GM23338 (cell line): ENCODE data around the gene EIF2AK3. TPM values are rescaled to one million over a fixed set of nuclear protein-coding genes. Genes with fewer than 3 reads are reported as not detected.

Experiments used
- ATAC-seq: fragments of 200-7000 bp; cut with Tn5 transposase; 3 replicates; pipeline ENCODE4 v1.9.1; 2020
- DNase-seq: peaks from one replicate; pipeline ENCODE4 v3.0.0-alpha.2; 2015; ENCODE audit warnings: low spot score
- H2AFZ ChIP-seq: fragments of 200-600 bp; sonication (generic); 2 replicates; pipeline ENCODE4 v1.8.0; 2016; ENCODE audit warnings: antibody characterized with exemption, mild to moderate bottlenecking, moderate library complexity
- H3F3A ChIP-seq: fragments of 200-600 bp; sonication (generic); replicated peaks from 2 replicates; pipeline ENCODE4 v1.8.0; 2017; ENCODE audit warnings: antibody characterized with exemption, mixed run types, low read depth
- H3K27ac ChIP-seq: fragments of 200-600 bp; sonication (generic); 2 replicates; pipeline ENCODE4 v1.6.1; 2016; ENCODE audit warnings: low read depth
- H3K27me3 ChIP-seq: fragments of 200-600 bp; sonication (generic); 2 replicates; pipeline ENCODE4 v1.8.0; 2016; ENCODE audit warnings: mild to moderate bottlenecking, mixed run types, moderate library complexity; ENCODE audit not compliant: insufficient read depth
- H3K36me3 ChIP-seq: fragments of 200-600 bp; sonication (generic); 2 replicates; pipeline ENCODE4 v1.8.0; 2016; ENCODE audit warnings: mild to moderate bottlenecking; ENCODE audit not compliant: insufficient read depth
- H3K4me1 ChIP-seq: fragments of 200-600 bp; sonication (generic); 2 replicates; pipeline ENCODE4 v1.8.0; 2016; ENCODE audit warnings: mild to moderate bottlenecking, moderate library complexity; ENCODE audit not compliant: insufficient read depth
- H3K4me2 ChIP-seq: fragments of 200-600 bp; sonication (generic); 2 replicates; pipeline ENCODE4 v1.7.1; 2017; ENCODE audit warnings: mixed run types
- H3K4me3 ChIP-seq: fragments of 200-600 bp; sonication (generic); 2 replicates; pipeline ENCODE4 v1.6.1; 2016; ENCODE audit warnings: mixed run types
- H3K79me2 ChIP-seq: fragments of 200-600 bp; sonication (generic); replicated peaks from 2 replicates; pipeline ENCODE4 v1.8.0; 2017; ENCODE audit warnings: mild to moderate bottlenecking; ENCODE audit not compliant: insufficient read depth
- H3K9me2 ChIP-seq: fragments of 200-600 bp; sonication (generic); 2 replicates; pipeline ENCODE4 v1.8.0; 2017; ENCODE audit not compliant: insufficient read depth
- H4K20me1 ChIP-seq: fragments of 200-600 bp; sonication (generic); replicated peaks from 2 replicates; pipeline ENCODE4 v1.8.0; 2017; ENCODE audit warnings: mild to moderate bottlenecking; ENCODE audit not compliant: insufficient read depth
- H3K27ac Mint-ChIP-seq: 2 replicates; pipeline ENCODE4 v1.8.0; 2020; ENCODE audit warnings: inconsistent platforms, mild to moderate bottlenecking, moderate library complexity, mixed read lengths
- H3K27me3 Mint-ChIP-seq: 3 replicates; pipeline ENCODE4 v1.8.0; 2022; ENCODE audit warnings: low read depth, mild to moderate bottlenecking, moderate library complexity, mixed read lengths, inconsistent platforms; ENCODE audit not compliant: insufficient read depth, poor library complexity
- H3K36me3 Mint-ChIP-seq: 3 replicates; pipeline ENCODE4 v1.8.0; 2021; ENCODE audit warnings: low read depth, mild to moderate bottlenecking, inconsistent platforms, moderate library complexity, mixed read lengths
- H3K4me1 Mint-ChIP-seq: 3 replicates; pipeline ENCODE4 v1.8.0; 2020; ENCODE audit warnings: mild to moderate bottlenecking, inconsistent platforms, mixed read lengths
- H3K4me3 Mint-ChIP-seq: 3 replicates; pipeline ENCODE4 v1.8.0; 2021; ENCODE audit warnings: moderate library complexity, mild to moderate bottlenecking, inconsistent platforms, mixed read lengths
- H3K9me3 Mint-ChIP-seq: 3 replicates; pipeline ENCODE4 v1.8.0; 2020; ENCODE audit warnings: moderate library complexity, mild to moderate bottlenecking, inconsistent platforms, mixed read lengths
- CREB1 ChIP-seq: fragments of 250-450 bp; sonication (Bioruptor Pico); IDR thresholded peaks from 2 replicates; pipeline ENCODE4 v1.5.0; 2020; ENCODE audit warnings: low read depth, mild to moderate bottlenecking, moderate library complexity
- CTCF ChIP-seq, 2 experiments: fragments of 200-600 bp in 1 of 2; sonication (generic) in 1 of 2; conservative IDR thresholded peaks; 2 replicates each; pipeline versions ENCODE4 v1.5.1 to v1.6.1; 2016 to 2017; ENCODE audit warnings: antibody characterized with exemption in 2 of 2, low read depth in 2 of 2, mild to moderate bottlenecking in 2 of 2, moderate library complexity in 1 of 2
- ETS1 ChIP-seq: IDR thresholded peaks from 2 replicates; pipeline ENCODE4 v1.6.1; 2016; ENCODE audit warnings: antibody characterized with exemption
- EZH2 ChIP-seq: fragments of 200-600 bp; sonication (generic); IDR thresholded peaks from one replicate; pipeline ENCODE4 v1.8.0; 2017; ENCODE audit warnings: antibody characterized with exemption, mild to moderate bottlenecking, low read depth; ENCODE audit not compliant: unreplicated experiment
- EZH2phosphoT487 ChIP-seq: fragments of 200-600 bp; sonication (generic); IDR thresholded peaks from one replicate; pipeline ENCODE4 v1.8.1; 2018; ENCODE audit warnings: antibody characterized with exemption; ENCODE audit not compliant: unreplicated experiment
- NANOG ChIP-seq: IDR thresholded peaks from 2 replicates; pipeline ENCODE4 v1.6.1; 2016; ENCODE audit warnings: antibody characterized with exemption, borderline replicate concordance
- POLR2AphosphoS5 ChIP-seq: IDR thresholded peaks from 2 replicates; pipeline ENCODE4 v1.6.1; 2016; ENCODE audit warnings: antibody characterized with exemption, low read depth
- REST ChIP-seq: IDR thresholded peaks from one replicate; pipeline ENCODE4 v1.6.1; 2018; ENCODE audit warnings: antibody characterized with exemption; ENCODE audit not compliant: unreplicated experiment
- ZNF114 ChIP-seq: fragments of 250-450 bp; sonication (Bioruptor Pico); IDR thresholded peaks from 2 replicates; pipeline ENCODE4 v1.5.0; 2020; ENCODE audit warnings: mild to moderate bottlenecking, moderate library complexity
- polyA plus RNA-seq: library from polyadenylated mRNA; unstranded; fragments of >200 nt; fragmentation: Nextera tagmentation; extraction: Ambion mirVana; gene quantifications from 2 replicates; pipeline ENCODE4 v1.2.1, GENCODE V29; 2016
- total RNA-seq: library from RNA; depleted of rRNA; stranded (reverse); fragments of >200 nt; shearing (Covaris generic); gene quantifications from 2 replicates; pipeline ENCODE4 v1.2.3, GENCODE V29; 2014

Gene EIF2AK3
- total and polyA plus RNA-seq, 2 experiments from 2014 or later: 5.9 to 24.2 TPM

- H3K4me2 ChIP-seq: peak overlapping the region; percentile 59
- Mint-ChIP-seq H3K9me3 (peaks cover 6% of the 10 kb centered on the region; the same call in 1 of the 3 replicates), H3K4me3 (no peak overlapping the region; the same call in 2 of the 3 replicates), H3K4me1 (peaks cover 15% of the 10 kb centered on the region), H3K27me3 (peaks cover 3% of the 10 kb centered on the region), H3K27ac (peak overlapping the region; percentile 8), H3K36me3 (peaks cover 3% of the 10 kb centered on the region; the same call in 1 of the 3 replicates)
- TF ChIP-seq REST: no peak
- TF ChIP-seq POLR2AphosphoS5: no peak
- no peak for TF ChIP-seq ZNF114 (CRISPR knock-in tag)
- TF ChIP-seq EZH2phosphoT487: no peak
- no peak for TF ChIP-seq CREB1 (CRISPR knock-in tag)
- no peak for TF ChIP-seq ETS1
- TF ChIP-seq CTCF (conservative IDR thresholded peaks at IDR 0.05; ENCODE audit: low read depth in 2 of 2): no peak
- TF ChIP-seq EZH2: no peak
- TF ChIP-seq NANOG: no peak
- DNase-seq (peak; percentile 18), ATAC-seq (peak; percentile 48; the same call in 2 of the 3 replicates)
- no peaks in the 10 kb centered on the region for H3K36me3 ChIP-seq
- H4K20me1 ChIP-seq: no peaks in the 10 kb centered on the region
- no peaks in the 10 kb centered on the region for H3F3A ChIP-seq
- H3K79me2 ChIP-seq: no peaks in the 10 kb centered on the region
- H2AFZ ChIP-seq: peak overlapping the region; percentile 57
- H3K4me3 ChIP-seq: peak overlapping the region; percentile 17; the same call in 1 of the 2 replicates
- peaks cover 20% of the 10 kb centered on the region for H3K4me1 ChIP-seq
- H3K27me3 ChIP-seq: no peaks in the 10 kb centered on the region
- no peak overlapping the region for H3K27ac ChIP-seq
- H3K9me2 ChIP-seq: no peaks in the 10 kb centered on the region
These were observed 10.9 kb upstream of the EIF2AK3 start for GRCh38 chr2:88638123-88638650.
